Tibial nerve (tissue), 4 donors: ENCODE results near the gene LENG8. TPM values are rescaled to one million over a fixed set of nuclear protein-coding genes. Genes with fewer than 3 reads are reported as not detected.
"Not testable (repeated sequence)": the region's sequence is repeated elsewhere in the genome, so short reads cannot be mapped to it uniquely, and the experiment has no call there.

Experiments
- DNase-seq, 2 donors: peaks; one replicate each; pipeline ENCODE4 v3.0.0-alpha.2; 2019; ENCODE audit warnings: low spot score in 2 of 2
- H3K27ac ChIP-seq, 4 donors: fragments of 200-600 bp; sonication (generic) in 3 of 4; one replicate each; pipeline ENCODE4 v1.5.1; 2017 to 2019; ENCODE audit warnings: mild to moderate bottlenecking in 1 of 4
- H3K27me3 ChIP-seq, 2 donors: fragments of 200-600 bp; sonication (generic) in 1 of 2; one replicate each; pipeline versions ENCODE4 v1.5.1 to v1.6.0; 2017 to 2019
- H3K36me3 ChIP-seq, 3 donors: fragments of 200-600 bp; sonication (generic); one replicate each; pipeline ENCODE4 v1.5.1; 2018 to 2019
- H3K4me1 ChIP-seq, 4 donors: fragments of 200-600 bp; sonication (generic) in 3 of 4; one replicate each; pipeline ENCODE4 v1.5.1; 2017 to 2019
- H3K4me3 ChIP-seq, 4 donors: fragments of 200-600 bp; sonication (generic) in 3 of 4; one replicate each; pipeline ENCODE4 v1.5.1; 2017 to 2019; ENCODE audit warnings: mild to moderate bottlenecking in 1 of 4, moderate library complexity in 1 of 4
- H3K9me3 ChIP-seq, 4 donors: fragments of 200-600 bp; sonication (generic) in 3 of 4; one replicate each; pipeline ENCODE4 v1.5.1; 2017 to 2019
- EP300 ChIP-seq, 2 donors: sonication (generic); formaldehyde crosslinking; IDR thresholded peaks; one replicate each; pipeline ENCODE4 v1.6.1; 2017; ENCODE audit warnings: antibody characterized with exemption in 2 of 2, mild to moderate bottlenecking in 1 of 2
- POLR2A ChIP-seq, 2 donors: fragments of 450-650 bp; IDR thresholded peaks; one replicate each; pipeline ENCODE4 v1.6.1; 2017; ENCODE audit warnings: antibody characterized with exemption in 2 of 2, mild to moderate bottlenecking in 2 of 2, moderate library complexity in 2 of 2
- WGBS, 2 donors: methylation state at CpG; one replicate each; pipeline ENCODE4 v1.1.5; 2018; 5-methylcytosine and 5-hydroxymethylcytosine counted together
- total RNA-seq, 4 donors: library from RNA; depleted of rRNA; stranded (reverse); fragments of >200 nt; gene quantifications; one replicate each; pipeline ENCODE4 v1.1.0, GENCODE V29; 2016
- TF ChIP-seq, protein P1 (sequence below), 5 experiments: fragments of 200-600 bp in 3 of 5; fragments of 450-650 bp in 2 of 5; sonication (generic) in 3 of 5; IDR thresholded peaks; one replicate each; pipeline ENCODE4 v1.5.1; 2016 to 2019; ENCODE audit warnings: antibody characterized with exemption in 5 of 5, mild to moderate bottlenecking in 3 of 5, moderate library complexity in 2 of 5

Gene LENG8
- total RNA-seq, 4 donors from 2014 or later: 189 to 389 (median 285) TPM

DNA sequence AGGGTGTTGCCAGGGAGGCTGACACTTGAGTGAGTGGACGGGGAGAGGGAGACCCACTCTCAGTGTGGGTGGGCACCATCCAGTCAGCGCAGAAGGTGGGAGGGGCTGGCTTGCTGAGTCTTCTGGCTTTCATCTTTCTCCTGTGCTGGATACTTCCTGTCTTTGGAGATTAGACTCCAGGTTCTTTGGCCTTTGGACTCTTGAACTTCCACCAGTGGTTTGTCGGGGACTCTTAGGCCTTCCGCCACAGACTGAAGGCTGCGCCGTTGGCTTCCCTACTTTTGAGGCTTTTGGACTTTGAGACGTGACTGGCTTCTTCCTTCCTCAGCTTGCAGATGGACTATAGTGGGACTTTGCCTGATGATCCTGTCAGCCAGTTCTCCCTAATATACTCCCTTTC, 4.3 kb upstream of the LENG8 start:
- TF ChIP-seq, protein P1, sequence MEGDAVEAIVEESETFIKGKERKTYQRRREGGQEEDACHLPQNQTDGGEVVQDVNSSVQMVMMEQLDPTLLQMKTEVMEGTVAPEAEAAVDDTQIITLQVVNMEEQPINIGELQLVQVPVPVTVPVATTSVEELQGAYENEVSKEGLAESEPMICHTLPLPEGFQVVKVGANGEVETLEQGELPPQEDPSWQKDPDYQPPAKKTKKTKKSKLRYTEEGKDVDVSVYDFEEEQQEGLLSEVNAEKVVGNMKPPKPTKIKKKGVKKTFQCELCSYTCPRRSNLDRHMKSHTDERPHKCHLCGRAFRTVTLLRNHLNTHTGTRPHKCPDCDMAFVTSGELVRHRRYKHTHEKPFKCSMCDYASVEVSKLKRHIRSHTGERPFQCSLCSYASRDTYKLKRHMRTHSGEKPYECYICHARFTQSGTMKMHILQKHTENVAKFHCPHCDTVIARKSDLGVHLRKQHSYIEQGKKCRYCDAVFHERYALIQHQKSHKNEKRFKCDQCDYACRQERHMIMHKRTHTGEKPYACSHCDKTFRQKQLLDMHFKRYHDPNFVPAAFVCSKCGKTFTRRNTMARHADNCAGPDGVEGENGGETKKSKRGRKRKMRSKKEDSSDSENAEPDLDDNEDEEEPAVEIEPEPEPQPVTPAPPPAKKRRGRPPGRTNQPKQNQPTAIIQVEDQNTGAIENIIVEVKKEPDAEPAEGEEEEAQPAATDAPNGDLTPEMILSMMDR (IDR thresholded peaks at IDR 0.05): no peak
- TF ChIP-seq POLR2A (IDR thresholded peaks at IDR 0.05): no peak
- TF ChIP-seq EP300 (IDR thresholded peaks at IDR 0.05): no peak
- no peak for DNase-seq
- 84% methylated on average over 7 of the region's 7 CpGs for WGBS, 2 donors
- Histone ChIP-seq H3K27me3 (no peaks in the 10 kb centered on the region), H3K9me3 (no peaks in the 10 kb centered on the region), H3K27ac (no peak overlapping the region), H3K4me3 (no peak overlapping the region), H3K36me3 (peaks cover 0 to 50% (median 5%) of the 10 kb centered on the region in 3 donors), H3K4me1 (peaks cover 0 to 26% (median 11%) of the 10 kb centered on the region in 4 donors)

GRCh38 chr19:54446349-54446748, 2.6 kb upstream of the LENG8 start:
- H3K4me3 ChIP-seq, DNase-seq, H3K9me3 ChIP-seq, H3K27ac ChIP-seq, H3K27me3 ChIP-seq: not testable (repeated sequence)
- 85 to 92% methylated on average over 15 of the region's 15 CpGs for WGBS, 2 donors
- Histone ChIP-seq H3K36me3 (peaks cover 0 to 45% (median 5%) of the 10 kb centered on the region in 3 donors), H3K4me1 (peaks cover 0 to 41% (median 27%) of the 10 kb centered on the region in 4 donors)

DNA sequence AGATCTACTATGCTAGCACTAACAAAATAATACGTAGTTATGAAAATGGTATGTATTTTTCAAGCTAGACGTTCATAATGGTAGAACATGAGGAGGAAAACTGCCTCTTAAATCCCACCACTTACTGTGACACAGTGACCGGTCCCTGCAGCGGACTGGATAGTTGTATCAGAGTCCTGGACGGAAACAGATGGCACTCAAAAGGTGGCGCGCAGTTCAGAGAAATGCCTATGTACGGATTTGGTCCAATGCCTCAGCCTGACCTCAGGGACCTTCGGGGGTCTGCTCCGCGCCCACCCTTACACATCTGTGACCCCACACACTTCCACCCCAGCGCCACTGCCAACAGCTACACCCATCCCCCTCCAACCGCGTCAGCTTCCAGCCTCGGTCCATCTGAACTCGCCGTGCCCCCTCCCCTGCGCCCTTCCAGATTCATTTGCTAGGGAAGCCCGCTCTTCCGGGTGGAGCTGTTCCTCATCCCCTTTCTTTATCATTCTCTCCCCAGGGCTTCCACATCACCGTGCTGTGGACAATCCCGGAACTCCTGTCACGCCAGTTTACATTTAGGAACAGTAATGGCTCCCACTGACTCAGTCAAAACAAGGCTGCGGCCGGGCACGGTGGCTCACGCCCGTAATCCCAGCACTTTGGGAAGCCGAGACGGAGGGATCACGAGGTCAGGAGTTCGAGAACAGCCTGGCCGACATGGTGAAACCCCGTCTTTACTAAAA, 792 bp upstream of the LENG8 start:
- Histone ChIP-seq H3K9me3 (no peaks in the 10 kb centered on the region), H3K27me3 (no peaks in the 10 kb centered on the region), H3K36me3 (peaks cover under 1 to 49% (median 20%) of the 10 kb centered on the region in 3 donors), H3K4me3 (peak overlapping the region; percentile 63 to 96 (median 75)), H3K27ac (peak overlapping the region; percentile 77 to 98 (median 94)), H3K4me1 (peaks cover 0 to 60% (median 29%) of the 10 kb centered on the region in 4 donors)
- peak; percentile 33 to 57 for DNase-seq
- WGBS, 2 donors: 0 to 1% methylated on average over 34 of the region's 34 CpGs
- TF ChIP-seq POLR2A (IDR thresholded peaks at IDR 0.05) (no peak), EP300 (IDR thresholded peaks at IDR 0.05) (no peak)
- TF ChIP-seq, protein P1 (IDR thresholded peaks at IDR 0.05): peak in 1 of 5 experiments; percentile 15

GRCh38 chr19:54449701-54450069, 686 bp downstream of the LENG8 start:
- no peak for DNase-seq
- H3K4me1 ChIP-seq: peaks cover 0 to 75% (median 29%) of the 10 kb centered on the region in 4 donors
- WGBS, 2 donors: 0 to 1% methylated on average over 19 to 21 of the region's 21 CpGs
- H3K27me3 ChIP-seq: no peaks in the 10 kb centered on the region
- TF ChIP-seq, protein P1 (IDR thresholded peaks at IDR 0.05): no peak
- H3K4me3 ChIP-seq: peak overlapping the region; percentile 63 to 96 (median 75)
- peaks cover 3 to 51% (median 26%) of the 10 kb centered on the region in 3 donors for H3K36me3 ChIP-seq
- H3K27ac ChIP-seq: peak overlapping the region; percentile 77 to 98 (median 94)
- H3K9me3 ChIP-seq: no peaks in the 10 kb centered on the region

- peaks cover 0 to 64% (median 29%) of the 10 kb centered on the region in 4 donors for H3K4me1 ChIP-seq
- TF ChIP-seq, protein P1 (IDR thresholded peaks at IDR 0.05): no peak
- TF ChIP-seq EP300 (IDR thresholded peaks at IDR 0.05) (no peak), POLR2A (IDR thresholded peaks at IDR 0.05) (no peak)
Measured at GRCh38 chr19:54451331-54451871, 2.4 kb downstream of the LENG8 start.

More at GRCh38 chr19:54451331-54451871, 2.4 kb downstream of the LENG8 start:
- H3K27ac ChIP-seq: peak overlapping the region in 1 of 4 donors; percentile 24
- H3K4me3 ChIP-seq: no peak overlapping the region
- H3K36me3 ChIP-seq: peaks cover 3 to 53% (median 41%) of the 10 kb centered on the region in 3 donors
- no peak for DNase-seq
- no peaks in the 10 kb centered on the region for H3K27me3 ChIP-seq
- no peaks in the 10 kb centered on the region for H3K9me3 ChIP-seq
- WGBS, 2 donors: 38% methylated on average over 9 of the region's 9 CpGs
